ENCODE measurements around the gene SPATA31D4.
A peak's percentile ranks its signal among the peaks of the same experiment; 100 is the strongest.
"Not testable (repeated sequence)": the region's sequence is repeated elsewhere in the genome, so short reads cannot be mapped to it uniquely, and the experiment has no call there.

Gene SPATA31D4

DNA sequence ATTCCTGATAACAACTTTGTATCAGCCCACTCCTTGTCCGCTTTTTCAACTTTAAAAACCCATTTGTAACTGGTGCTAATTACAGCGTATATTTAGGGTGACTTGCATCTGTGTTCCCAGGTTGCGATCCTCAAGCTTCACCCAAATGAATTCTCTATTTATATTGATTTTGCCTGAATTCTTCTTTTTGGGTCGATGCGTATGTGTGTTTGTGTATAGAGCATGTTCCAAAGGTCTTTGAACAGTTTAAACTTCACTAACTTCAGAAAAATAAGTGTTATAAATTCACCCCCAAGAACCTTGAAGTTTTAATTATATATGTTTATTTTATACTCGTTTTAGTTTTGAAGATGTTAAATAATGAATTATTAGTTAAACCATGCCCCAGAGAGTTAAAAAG lies 16.1 kb upstream of the SPATA31D4 start:
- TF ChIP-seq, protein P1, sequence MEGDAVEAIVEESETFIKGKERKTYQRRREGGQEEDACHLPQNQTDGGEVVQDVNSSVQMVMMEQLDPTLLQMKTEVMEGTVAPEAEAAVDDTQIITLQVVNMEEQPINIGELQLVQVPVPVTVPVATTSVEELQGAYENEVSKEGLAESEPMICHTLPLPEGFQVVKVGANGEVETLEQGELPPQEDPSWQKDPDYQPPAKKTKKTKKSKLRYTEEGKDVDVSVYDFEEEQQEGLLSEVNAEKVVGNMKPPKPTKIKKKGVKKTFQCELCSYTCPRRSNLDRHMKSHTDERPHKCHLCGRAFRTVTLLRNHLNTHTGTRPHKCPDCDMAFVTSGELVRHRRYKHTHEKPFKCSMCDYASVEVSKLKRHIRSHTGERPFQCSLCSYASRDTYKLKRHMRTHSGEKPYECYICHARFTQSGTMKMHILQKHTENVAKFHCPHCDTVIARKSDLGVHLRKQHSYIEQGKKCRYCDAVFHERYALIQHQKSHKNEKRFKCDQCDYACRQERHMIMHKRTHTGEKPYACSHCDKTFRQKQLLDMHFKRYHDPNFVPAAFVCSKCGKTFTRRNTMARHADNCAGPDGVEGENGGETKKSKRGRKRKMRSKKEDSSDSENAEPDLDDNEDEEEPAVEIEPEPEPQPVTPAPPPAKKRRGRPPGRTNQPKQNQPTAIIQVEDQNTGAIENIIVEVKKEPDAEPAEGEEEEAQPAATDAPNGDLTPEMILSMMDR (IDR thresholded peaks at IDR 0.05; ENCODE audit: low read depth, low read length), result no peak
- no peak for DNase-seq (ENCODE audit: low read depth in 2 of 2)
- H3K4me3 ChIP-seq (replicated peaks in 1 of 2; ENCODE audit: low read depth in 2 of 2, low read length in 2 of 2), result no peak overlapping the region

DNA sequence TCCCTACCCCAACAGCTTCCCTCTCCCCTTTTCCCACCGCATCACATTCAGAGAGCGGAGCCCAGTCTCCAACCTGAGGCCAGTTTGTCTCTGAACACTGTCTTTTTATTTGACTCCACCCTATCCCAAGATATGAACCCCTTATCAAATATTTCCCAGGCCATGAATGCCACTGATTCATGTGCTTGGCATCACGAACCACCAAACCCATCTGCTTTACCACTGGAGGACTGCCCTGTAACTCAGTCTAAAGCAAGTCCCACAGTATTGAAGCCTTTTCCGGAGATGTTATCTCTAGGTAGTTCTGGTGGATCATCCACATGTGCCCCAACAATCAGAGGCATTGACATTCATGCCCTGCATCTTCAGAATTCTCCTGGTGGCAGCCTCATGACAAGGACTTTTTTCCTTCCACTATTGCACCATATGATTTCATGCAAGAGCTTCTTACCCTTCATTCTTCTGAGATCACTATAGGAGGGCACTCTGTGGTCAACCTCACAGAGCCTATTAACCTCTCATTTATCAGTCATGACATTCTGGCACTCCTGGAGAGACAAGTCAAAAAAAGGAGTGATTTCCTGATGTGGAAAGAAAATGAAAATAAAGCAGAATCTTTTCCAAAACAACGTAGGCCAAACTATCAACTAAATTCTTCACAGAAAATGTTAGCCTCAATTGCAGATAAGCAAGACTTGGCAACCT lies 12.3 kb upstream of the SPATA31D4 start:
- peak in 1 of 2 donors; percentile 12 for DNase-seq (ENCODE audit: low read depth in 2 of 2)
- TF ChIP-seq, protein P1 (IDR thresholded peaks at IDR 0.05; ENCODE audit: low read depth, low read length), result no peak
- no peak overlapping the region for H3K4me3 ChIP-seq (replicated peaks in 1 of 2; ENCODE audit: low read depth in 2 of 2, low read length in 2 of 2)

DNA sequence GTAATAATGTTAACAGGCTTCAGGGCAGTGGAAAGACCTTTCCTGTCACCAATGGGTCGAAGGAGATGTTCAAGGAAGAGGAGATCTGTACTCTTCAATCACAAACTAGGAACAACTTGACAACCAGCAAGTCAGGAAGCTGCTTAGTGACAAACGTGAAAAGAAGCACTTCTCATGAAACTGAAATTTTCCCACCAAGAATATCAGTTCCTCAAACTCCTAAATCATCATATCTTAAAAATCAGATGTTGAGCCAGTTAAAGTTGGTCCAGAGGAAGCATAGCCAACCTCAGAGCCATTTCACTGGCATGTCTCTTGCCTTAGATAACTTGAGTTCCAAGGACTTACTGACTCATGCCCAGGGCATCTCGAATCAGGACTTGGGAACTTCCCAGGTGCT lies 9.7 kb upstream of the SPATA31D4 start:
- DNase-seq (ENCODE audit: low read depth in 2 of 2); H3K4me3 ChIP-seq (replicated peaks in 1 of 2; ENCODE audit: low read depth in 2 of 2, low read length in 2 of 2): not testable (repeated sequence)

DNA sequence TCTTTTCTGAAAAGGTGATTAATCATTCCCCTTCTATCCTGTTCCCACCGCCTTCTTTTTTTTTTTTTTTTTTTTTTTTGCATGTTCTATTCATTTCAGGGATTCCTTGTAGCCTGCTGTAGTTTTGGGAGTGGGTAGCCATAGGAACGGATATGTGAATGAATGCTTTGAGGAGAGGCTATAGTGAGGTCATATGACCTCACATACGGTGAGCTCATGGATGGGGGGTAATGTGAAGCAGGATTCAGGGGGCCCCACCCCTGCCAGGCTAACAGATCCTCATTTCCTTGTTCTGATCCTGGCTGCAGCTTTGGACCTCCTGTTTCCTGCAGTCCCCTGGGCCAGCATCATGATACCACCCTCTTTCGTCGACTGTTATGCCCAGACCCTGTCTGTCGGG lies 1.9 kb downstream of the SPATA31D4 start:
- H3K4me3 ChIP-seq (replicated peaks in 1 of 2; ENCODE audit: low read depth in 2 of 2, low read length in 2 of 2); DNase-seq (ENCODE audit: low read depth in 2 of 2): not testable (repeated sequence)

DNA sequence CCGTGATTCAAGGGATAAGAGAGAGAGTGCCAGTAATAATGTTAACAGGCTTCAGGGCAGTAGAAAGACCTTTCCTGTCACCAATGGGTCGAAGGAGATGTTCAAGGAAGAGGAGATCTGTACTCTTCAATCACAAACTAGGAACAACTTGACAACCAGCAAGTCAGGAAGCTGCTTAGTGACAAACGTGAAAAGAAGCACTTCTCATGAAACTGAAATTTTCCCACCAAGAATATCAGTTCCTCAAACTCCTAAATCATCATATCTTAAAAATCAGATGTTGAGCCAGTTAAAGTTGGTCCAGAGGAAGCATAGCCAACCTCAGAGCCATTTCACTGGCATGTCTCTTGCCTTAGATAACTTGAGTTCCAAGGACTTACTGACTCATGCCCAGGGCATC lies 5.3 kb downstream of the SPATA31D4 start:
- DNase-seq (ENCODE audit: low read depth in 2 of 2); H3K4me3 ChIP-seq (replicated peaks in 1 of 2; ENCODE audit: low read depth in 2 of 2, low read length in 2 of 2): not testable (repeated sequence)

DNA sequence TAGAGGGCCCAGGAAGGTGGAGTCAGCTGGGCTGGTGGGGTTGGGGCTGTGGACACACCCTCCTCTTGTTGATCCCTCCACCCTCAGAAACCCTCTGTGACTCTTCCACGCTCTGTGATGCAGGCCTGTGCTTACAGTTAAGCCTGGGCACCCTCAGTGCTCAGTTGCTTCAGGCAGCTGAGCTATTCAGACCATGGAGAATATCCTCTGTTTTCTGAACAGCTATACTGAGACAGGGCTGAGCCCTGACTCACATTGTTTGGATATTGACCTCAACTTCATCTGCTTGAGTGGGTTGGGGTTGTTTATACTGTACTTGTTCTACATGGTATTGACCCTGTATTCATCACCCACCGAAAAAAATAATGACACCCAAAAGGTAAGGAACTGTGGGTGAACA lies 15.2 kb downstream of the SPATA31D4 start, which contains the start of gene SPATA31D3:
TSS of gene SPATA31D3 (plus strand) at position 108 of the 400 bp plus-strand sequence. CDS start at position 194, 86 bp downstream.
- H3K4me3 ChIP-seq (replicated peaks in 1 of 2; ENCODE audit: low read depth in 2 of 2, low read length in 2 of 2); DNase-seq (ENCODE audit: low read depth in 2 of 2): not testable (repeated sequence)

DNA sequence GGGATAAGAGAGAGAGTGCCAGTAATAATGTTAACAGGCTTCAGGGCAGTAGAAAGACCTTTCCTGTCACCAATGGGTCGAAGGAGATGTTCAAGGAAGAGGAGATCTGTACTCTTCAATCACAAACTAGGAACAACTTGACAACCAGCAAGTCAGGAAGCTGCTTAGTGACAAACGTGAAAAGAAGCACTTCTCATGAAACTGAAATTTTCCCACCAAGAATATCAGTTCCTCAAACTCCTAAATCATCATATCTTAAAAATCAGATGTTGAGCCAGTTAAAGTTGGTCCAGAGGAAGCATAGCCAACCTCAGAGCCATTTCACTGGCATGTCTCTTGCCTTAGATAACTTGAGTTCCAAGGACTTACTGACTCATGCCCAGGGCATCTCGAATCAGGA lies 20.4 kb downstream of the SPATA31D4 start:
- H3K4me3 ChIP-seq (replicated peaks in 1 of 2; ENCODE audit: low read depth in 2 of 2, low read length in 2 of 2), result not testable (repeated sequence)

DNA sequence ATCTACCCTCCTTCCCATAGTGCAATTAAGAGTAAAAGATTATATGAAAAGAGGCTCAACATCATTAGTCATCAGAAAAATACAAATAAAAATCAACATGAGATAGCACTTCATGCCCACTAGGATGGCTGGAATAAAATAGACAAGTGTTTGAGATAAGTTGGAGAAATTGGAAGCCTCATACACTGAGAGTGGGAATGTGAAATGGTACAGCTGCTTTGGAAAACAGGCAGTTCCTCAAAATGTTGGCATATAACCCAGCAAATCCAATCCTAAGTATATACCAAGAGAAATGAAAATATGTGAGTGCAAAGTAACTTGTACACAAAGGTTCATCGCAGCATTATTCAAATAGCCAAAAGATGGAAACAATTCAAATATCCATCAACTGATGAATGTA lies 24.9 kb downstream of the SPATA31D4 start:
- no peak overlapping the region for H3K4me3 ChIP-seq (replicated peaks in 1 of 2; ENCODE audit: low read depth in 2 of 2, low read length in 2 of 2)
- no peak for DNase-seq (ENCODE audit: low read depth in 2 of 2)
- TF ChIP-seq, protein P1 (IDR thresholded peaks at IDR 0.05; ENCODE audit: low read depth, low read length), result no peak

More for the DNA sequence above, 20.4 kb downstream of the SPATA31D4 start:
- DNase-seq (ENCODE audit: low read depth in 2 of 2), result not testable (repeated sequence)

DNA sequence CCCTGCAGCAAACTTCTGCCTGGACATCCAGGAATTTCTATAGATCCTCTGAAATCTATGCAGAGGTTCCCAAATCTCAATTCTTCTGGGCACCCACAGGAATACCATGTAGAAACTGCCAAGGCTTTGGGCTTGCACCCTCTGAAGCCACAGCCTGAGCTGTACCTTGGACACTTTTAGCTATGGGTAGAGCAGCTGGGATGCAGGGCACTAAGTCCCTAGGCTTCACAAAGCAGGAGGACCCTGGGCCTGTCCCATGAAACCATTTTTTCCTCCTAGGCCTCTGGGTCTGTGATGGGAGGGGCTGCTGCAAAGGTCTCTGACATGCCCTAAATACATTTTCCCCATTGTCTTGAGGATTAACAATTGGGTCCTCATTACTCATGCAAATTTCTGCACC lies 27.4 kb downstream of the SPATA31D4 start:
- DNase-seq (ENCODE audit: low read depth in 2 of 2), result no peak
- TF ChIP-seq, protein P1 (IDR thresholded peaks at IDR 0.05; ENCODE audit: low read depth, low read length), result no peak
- H3K4me3 ChIP-seq (replicated peaks in 1 of 2; ENCODE audit: low read depth in 2 of 2, low read length in 2 of 2), result no peak overlapping the region

Measured in cardiac fibroblast (primary cell).